ENCODE results near the gene DCDC1.

The DCDC1 gene

GRCh38 chr11:31240340-31240904 is 129.1 kb downstream of the DCDC1 start:
- no peak for TF ChIP-seq REST (IDR thresholded peaks at IDR 0.05; ENCODE audit: insufficient read depth in 1 of 2, low read depth in 2 of 2, low read length in 2 of 2)
- no peak for TF ChIP-seq SIN3A (IDR thresholded peaks at IDR 0.05; ENCODE audit: borderline replicate concordance, insufficient read depth, low read length)
- TF ChIP-seq POLR2AphosphoS5 (IDR thresholded peaks at IDR 0.05; ENCODE audit: low read depth, low read length), result no peak
- TF ChIP-seq FOXP2 (optimal IDR thresholded peaks at IDR 0.05; ENCODE audit: borderline replicate concordance, extremely low read depth, extremely low read length, insufficient read depth), result no peak
- TF ChIP-seq TAF1 (IDR thresholded peaks at IDR 0.05; ENCODE audit: borderline replicate concordance, insufficient read depth, low read length), result no peak

- TF ChIP-seq TAF1 (IDR thresholded peaks at IDR 0.05; ENCODE audit: borderline replicate concordance, insufficient read depth, low read length) (no peak), REST (IDR thresholded peaks at IDR 0.05; ENCODE audit: insufficient read depth in 1 of 2, low read depth in 2 of 2, low read length in 2 of 2) (no peak), FOXP2 (optimal IDR thresholded peaks at IDR 0.05; ENCODE audit: borderline replicate concordance, extremely low read depth, extremely low read length, insufficient read depth) (no peak), SIN3A (IDR thresholded peaks at IDR 0.05; ENCODE audit: borderline replicate concordance, insufficient read depth, low read length) (no peak), POLR2AphosphoS5 (IDR thresholded peaks at IDR 0.05; ENCODE audit: low read depth, low read length) (no peak)
Observed at GRCh38 chr11:31237819-31238760, 131.4 kb downstream of the DCDC1 start.

GRCh38 chr11:31236143-31236542 is 133.4 kb downstream of the DCDC1 start:
- no peak for TF ChIP-seq TAF1 (IDR thresholded peaks at IDR 0.05; ENCODE audit: borderline replicate concordance, insufficient read depth, low read length)
- TF ChIP-seq SIN3A (IDR thresholded peaks at IDR 0.05; ENCODE audit: borderline replicate concordance, insufficient read depth, low read length), result no peak
- TF ChIP-seq REST (IDR thresholded peaks at IDR 0.05; ENCODE audit: insufficient read depth in 1 of 2, low read depth in 2 of 2, low read length in 2 of 2), result no peak
- no peak for TF ChIP-seq FOXP2 (optimal IDR thresholded peaks at IDR 0.05; ENCODE audit: borderline replicate concordance, extremely low read depth, extremely low read length, insufficient read depth)
- no peak for TF ChIP-seq POLR2AphosphoS5 (IDR thresholded peaks at IDR 0.05; ENCODE audit: low read depth, low read length)

- TF ChIP-seq TAF1 (IDR thresholded peaks at IDR 0.05; ENCODE audit: borderline replicate concordance, insufficient read depth, low read length), result no peak
- TF ChIP-seq POLR2AphosphoS5 (IDR thresholded peaks at IDR 0.05; ENCODE audit: low read depth, low read length), result no peak
- no peak for TF ChIP-seq SIN3A (IDR thresholded peaks at IDR 0.05; ENCODE audit: borderline replicate concordance, insufficient read depth, low read length)
- no peak for TF ChIP-seq FOXP2 (optimal IDR thresholded peaks at IDR 0.05; ENCODE audit: borderline replicate concordance, extremely low read depth, extremely low read length, insufficient read depth)
- no peak for TF ChIP-seq REST (IDR thresholded peaks at IDR 0.05; ENCODE audit: insufficient read depth in 1 of 2, low read depth in 2 of 2, low read length in 2 of 2)
Observed at GRCh38 chr11:31233425-31233824, 136.1 kb downstream of the DCDC1 start.

Data from PFSK-1 (cell line).